ENCODE results near the gene OAS3.

DNA sequence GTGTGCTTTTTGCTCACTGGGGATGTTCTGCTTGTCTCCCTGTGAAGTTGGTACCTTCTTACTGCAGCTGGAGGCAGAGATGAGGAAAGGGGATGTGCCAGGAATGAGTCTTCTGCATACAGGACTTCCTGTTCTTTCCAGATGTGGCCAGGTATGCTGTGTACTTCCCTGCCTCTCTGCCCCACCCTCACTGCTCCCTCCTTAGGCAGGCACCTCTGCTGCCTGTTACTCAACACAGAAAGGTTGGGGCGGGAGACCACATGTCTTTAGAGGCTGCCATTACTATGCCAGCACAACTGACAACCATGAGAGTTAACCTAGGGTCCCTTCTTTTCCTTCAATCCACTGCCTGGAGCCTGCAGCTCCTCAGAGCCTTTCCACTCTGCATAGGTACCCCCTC is 2.0 kb upstream of the OAS3 start:
- TF ChIP-seq, protein P1, sequence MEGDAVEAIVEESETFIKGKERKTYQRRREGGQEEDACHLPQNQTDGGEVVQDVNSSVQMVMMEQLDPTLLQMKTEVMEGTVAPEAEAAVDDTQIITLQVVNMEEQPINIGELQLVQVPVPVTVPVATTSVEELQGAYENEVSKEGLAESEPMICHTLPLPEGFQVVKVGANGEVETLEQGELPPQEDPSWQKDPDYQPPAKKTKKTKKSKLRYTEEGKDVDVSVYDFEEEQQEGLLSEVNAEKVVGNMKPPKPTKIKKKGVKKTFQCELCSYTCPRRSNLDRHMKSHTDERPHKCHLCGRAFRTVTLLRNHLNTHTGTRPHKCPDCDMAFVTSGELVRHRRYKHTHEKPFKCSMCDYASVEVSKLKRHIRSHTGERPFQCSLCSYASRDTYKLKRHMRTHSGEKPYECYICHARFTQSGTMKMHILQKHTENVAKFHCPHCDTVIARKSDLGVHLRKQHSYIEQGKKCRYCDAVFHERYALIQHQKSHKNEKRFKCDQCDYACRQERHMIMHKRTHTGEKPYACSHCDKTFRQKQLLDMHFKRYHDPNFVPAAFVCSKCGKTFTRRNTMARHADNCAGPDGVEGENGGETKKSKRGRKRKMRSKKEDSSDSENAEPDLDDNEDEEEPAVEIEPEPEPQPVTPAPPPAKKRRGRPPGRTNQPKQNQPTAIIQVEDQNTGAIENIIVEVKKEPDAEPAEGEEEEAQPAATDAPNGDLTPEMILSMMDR (IDR thresholded peaks at IDR 0.05; ENCODE audit: low read depth, low read length) = no peak
- TF ChIP-seq EZH2phosphoT487 (IDR thresholded peaks at IDR 0.05; ENCODE audit: low read depth) = no peak

Measured in OCI-LY3 (cell line).